ENCODE measurements around the gene IDI2. TPM values are rescaled to one million over a fixed set of nuclear protein-coding genes. Genes with fewer than 3 reads are reported as not detected.

The IDI2 gene
- total RNA-seq, 4 donors from 2014 or later, result not detected

DNA sequence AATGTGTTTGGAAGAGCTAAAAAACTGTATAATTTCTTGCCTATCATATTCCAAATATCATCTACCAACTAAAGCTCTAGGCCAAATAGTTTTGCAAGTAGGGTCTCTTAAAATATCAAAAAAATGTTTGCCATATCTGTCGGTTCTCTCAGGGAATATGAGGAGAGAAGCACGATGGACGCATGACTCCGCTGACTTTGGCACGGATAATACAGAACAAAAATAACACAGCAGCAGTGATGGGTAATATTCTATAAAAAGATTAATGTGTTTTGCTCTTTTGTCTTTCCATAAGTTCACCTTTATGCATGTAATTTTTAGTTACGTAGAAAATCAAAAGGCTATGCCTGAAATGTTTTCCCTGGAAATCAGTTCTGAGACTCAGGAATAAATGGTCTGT, 919 bp upstream of the IDI2 start:
- DNase-seq, result no peak
- Histone ChIP-seq H3K4me1 (no peaks in the 10 kb centered on the region), H3K4me3 (no peak overlapping the region), H3K9me3 (no peaks in the 10 kb centered on the region), H3K36me3 (no peaks in the 10 kb centered on the region), H3K27ac (no peak overlapping the region), H3K27me3 (no peaks in the 10 kb centered on the region)
- no peak for TF ChIP-seq POLR2A (IDR thresholded peaks at IDR 0.05)
- TF ChIP-seq, protein P1, sequence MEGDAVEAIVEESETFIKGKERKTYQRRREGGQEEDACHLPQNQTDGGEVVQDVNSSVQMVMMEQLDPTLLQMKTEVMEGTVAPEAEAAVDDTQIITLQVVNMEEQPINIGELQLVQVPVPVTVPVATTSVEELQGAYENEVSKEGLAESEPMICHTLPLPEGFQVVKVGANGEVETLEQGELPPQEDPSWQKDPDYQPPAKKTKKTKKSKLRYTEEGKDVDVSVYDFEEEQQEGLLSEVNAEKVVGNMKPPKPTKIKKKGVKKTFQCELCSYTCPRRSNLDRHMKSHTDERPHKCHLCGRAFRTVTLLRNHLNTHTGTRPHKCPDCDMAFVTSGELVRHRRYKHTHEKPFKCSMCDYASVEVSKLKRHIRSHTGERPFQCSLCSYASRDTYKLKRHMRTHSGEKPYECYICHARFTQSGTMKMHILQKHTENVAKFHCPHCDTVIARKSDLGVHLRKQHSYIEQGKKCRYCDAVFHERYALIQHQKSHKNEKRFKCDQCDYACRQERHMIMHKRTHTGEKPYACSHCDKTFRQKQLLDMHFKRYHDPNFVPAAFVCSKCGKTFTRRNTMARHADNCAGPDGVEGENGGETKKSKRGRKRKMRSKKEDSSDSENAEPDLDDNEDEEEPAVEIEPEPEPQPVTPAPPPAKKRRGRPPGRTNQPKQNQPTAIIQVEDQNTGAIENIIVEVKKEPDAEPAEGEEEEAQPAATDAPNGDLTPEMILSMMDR (IDR thresholded peaks at IDR 0.05), result no peak

DNA sequence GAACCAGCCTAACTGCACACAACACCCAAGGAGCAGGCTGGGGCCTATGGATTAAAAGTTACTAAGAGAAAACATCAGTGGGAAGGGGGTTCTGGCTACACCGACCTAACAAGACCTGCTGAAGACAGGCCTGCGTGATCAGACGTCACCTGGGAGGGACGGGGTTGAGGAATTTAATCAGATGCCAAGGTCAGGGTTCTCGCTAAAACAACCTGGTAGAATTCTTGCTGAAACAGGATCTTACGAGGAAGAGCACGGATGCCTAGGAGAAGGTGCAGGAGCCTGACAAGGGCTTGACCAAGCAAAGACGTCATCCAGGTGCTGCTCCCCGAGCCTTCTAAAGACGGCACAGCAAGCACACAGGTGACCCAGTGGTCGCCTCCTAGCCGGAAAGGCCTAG, 1.6 kb downstream of the IDI2 start:
- Histone ChIP-seq H3K36me3 (peaks cover 0 to 13% (median 0%) of the 10 kb centered on the region in 3 donors), H3K9me3 (no peaks in the 10 kb centered on the region), H3K4me1 (no peaks in the 10 kb centered on the region), H3K27me3 (no peaks in the 10 kb centered on the region), H3K27ac (no peak overlapping the region), H3K4me3 (no peak overlapping the region)
- TF ChIP-seq POLR2A (IDR thresholded peaks at IDR 0.05), result no peak
- TF ChIP-seq, protein P1 (IDR thresholded peaks at IDR 0.05), result no peak
- DNase-seq, result no peak

DNA sequence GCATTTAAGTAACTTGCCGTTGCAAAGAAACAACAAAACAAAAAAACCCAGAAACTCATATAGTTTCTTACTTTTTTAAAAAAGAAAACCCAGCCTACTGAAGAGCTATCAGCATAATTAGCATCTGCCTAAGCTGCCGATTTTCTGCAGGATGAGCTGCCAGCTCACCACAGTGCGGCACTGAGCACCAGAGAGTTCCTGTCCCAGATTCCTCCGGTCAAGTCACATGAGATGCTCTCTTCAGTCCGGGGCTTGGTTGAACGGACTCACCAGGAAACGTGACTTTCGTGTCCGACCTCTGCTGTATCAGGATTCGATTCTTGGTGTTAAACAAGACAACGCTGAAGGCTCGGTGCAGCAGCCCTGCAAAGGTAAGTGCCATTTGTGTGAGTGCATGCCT, 3.2 kb downstream of the IDI2 start:
- Histone ChIP-seq H3K4me3 (no peak overlapping the region), H3K9me3 (no peaks in the 10 kb centered on the region), H3K36me3 (peaks cover 0 to 26% (median 0%) of the 10 kb centered on the region in 3 donors), H3K27ac (no peak overlapping the region), H3K27me3 (no peaks in the 10 kb centered on the region), H3K4me1 (no peaks in the 10 kb centered on the region)
- DNase-seq, result no peak
- TF ChIP-seq, protein P1 (IDR thresholded peaks at IDR 0.05), result no peak
- no peak for TF ChIP-seq POLR2A (IDR thresholded peaks at IDR 0.05)

DNA sequence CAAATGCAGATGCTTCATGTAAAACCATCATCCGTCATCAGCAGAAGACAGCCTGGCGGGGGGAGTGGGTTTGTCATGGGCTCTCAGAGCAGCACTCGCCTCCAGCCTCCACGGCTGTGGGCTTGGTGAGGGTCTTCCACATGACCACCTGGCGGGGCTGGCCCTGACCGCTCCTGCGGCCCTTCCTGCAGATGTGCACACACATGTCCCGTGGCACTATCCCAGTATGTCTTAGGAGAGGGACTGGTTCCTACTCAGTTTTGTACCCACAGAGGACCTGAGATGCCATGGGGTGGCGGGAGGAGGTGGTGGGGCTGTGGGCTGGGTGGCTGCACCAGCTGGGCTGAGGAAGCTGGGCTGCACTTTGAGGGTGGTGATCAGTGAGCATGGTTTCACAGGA, 4.7 kb downstream of the IDI2 start:
- DNase-seq, result no peak
- no peak overlapping the region for H3K4me3 ChIP-seq
- no peak overlapping the region for H3K27ac ChIP-seq
- H3K27me3 ChIP-seq, result no peaks in the 10 kb centered on the region
- no peaks in the 10 kb centered on the region for H3K4me1 ChIP-seq
- H3K36me3 ChIP-seq, result peaks cover 0 to 41% (median 0%) of the 10 kb centered on the region in 3 donors
- TF ChIP-seq, protein P1 (IDR thresholded peaks at IDR 0.05), result no peak
- no peak for TF ChIP-seq POLR2A (IDR thresholded peaks at IDR 0.05)
- no peaks in the 10 kb centered on the region for H3K9me3 ChIP-seq

DNA sequence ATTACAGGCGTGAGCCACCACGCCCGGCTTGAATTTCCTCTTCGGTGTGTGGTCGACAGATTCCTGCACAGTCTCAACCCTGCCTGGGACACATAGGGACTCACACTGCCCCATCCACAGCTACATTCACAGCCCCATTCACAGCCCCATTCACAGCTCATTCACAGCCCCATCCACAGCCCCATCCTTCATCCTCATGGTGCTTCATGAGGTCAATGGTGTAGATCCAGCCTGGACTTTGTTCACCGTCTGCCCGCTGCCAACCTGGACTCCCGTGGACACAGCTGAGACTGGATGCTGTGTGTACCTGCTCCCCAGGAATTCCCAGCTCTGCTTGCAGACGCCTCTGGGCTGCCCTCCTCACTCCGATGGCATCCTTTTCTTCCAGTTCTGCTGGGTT, 5.2 kb downstream of the IDI2 start:
- Histone ChIP-seq H3K4me1 (no peaks in the 10 kb centered on the region), H3K27ac (no peak overlapping the region), H3K9me3 (no peaks in the 10 kb centered on the region), H3K36me3 (peaks cover 0 to 46% (median 0%) of the 10 kb centered on the region in 3 donors), H3K4me3 (no peak overlapping the region), H3K27me3 (no peaks in the 10 kb centered on the region)
- no peak for DNase-seq
- TF ChIP-seq, protein P1 (IDR thresholded peaks at IDR 0.05), result no peak
- TF ChIP-seq POLR2A (IDR thresholded peaks at IDR 0.05), result no peak

DNA sequence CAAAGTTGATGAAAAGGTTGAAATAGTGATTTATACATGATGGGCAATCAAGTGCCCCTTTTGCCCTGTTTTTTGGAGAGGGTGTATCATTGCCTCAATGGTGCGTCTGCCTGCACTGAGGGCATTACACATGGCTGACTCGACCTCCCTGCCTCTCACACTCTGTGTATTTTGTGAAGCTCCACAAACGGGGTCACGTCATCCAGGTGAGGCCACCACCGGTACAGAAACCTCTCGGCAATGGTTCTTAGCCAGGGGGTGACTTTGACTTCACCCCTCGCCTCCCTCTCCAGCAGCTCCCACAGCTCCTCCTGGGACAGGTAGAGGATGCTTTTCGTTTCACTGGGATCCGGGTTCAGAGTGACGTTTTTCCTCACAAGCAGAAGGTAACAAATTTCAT, 6.3 kb downstream of the IDI2 start:
- Histone ChIP-seq H3K9me3 (no peaks in the 10 kb centered on the region), H3K27ac (no peak overlapping the region), H3K36me3 (peaks cover 0 to 54% (median 0%) of the 10 kb centered on the region in 3 donors), H3K4me3 (no peak overlapping the region), H3K4me1 (no peaks in the 10 kb centered on the region), H3K27me3 (no peaks in the 10 kb centered on the region)
- no peak for TF ChIP-seq POLR2A (IDR thresholded peaks at IDR 0.05)
- TF ChIP-seq, protein P1 (IDR thresholded peaks at IDR 0.05), result no peak
- no peak for DNase-seq

Data from Peyer's patch (tissue), 4 donors.